Psoas muscle (tissue), 8 donors: Measurements from ENCODE around the gene ZNF497. TPM values are rescaled to one million over a fixed set of nuclear protein-coding genes. Genes with fewer than 3 reads are reported as not detected.

Experiments
- ATAC-seq, 4 donors: fragments of 200-7000 bp; cut with Tn5 transposase; one replicate each; pipeline ENCODE4 v1.9.1; 2020; ENCODE audit warnings: moderate library complexity in 3 of 4, mild to moderate bottlenecking in 2 of 4
- DNase-seq, 2 donors: peaks; one replicate each; pipeline ENCODE4 v3.0.0-alpha.2; 2020
- H3K27ac ChIP-seq: fragments of 200-600 bp; one replicate; pipeline ENCODE4 v1.8.0; 2022
- H3K27me3 ChIP-seq, 3 donors: fragments of 200-600 bp in 1 of 3; one replicate each; pipeline versions ENCODE4 v1.6.1 to v1.8.0; 2013 to 2022; ENCODE audit warnings: low read length in 2 of 3, mild to moderate bottlenecking in 2 of 3, moderate library complexity in 1 of 3; ENCODE audit not compliant: insufficient read depth in 3 of 3
- H3K36me3 ChIP-seq, 2 donors: fragments of 200-600 bp in 1 of 2; one replicate each; pipeline versions ENCODE4 v1.6.1 to v1.8.0; 2013 to 2022; ENCODE audit warnings: low read depth in 1 of 2, mild to moderate bottlenecking in 1 of 2, moderate library complexity in 1 of 2; ENCODE audit not compliant: insufficient read depth in 1 of 2
- H3K4me1 ChIP-seq: fragments of 200-600 bp; one replicate; pipeline ENCODE4 v1.8.0; 2022
- H3K4me3 ChIP-seq: fragments of 200-600 bp; one replicate; pipeline ENCODE4 v1.8.0; 2022; ENCODE audit warnings: mild to moderate bottlenecking
- H3K9me3 ChIP-seq: fragments of 200-600 bp; one replicate; pipeline ENCODE4 v1.8.0; 2022
- WGBS, 3 donors: extraction: QIAGEN DNeasy Blood & Tissue Kit; methylation state at CpG; one replicate each; pipeline versions ENCODE4 v1.1.6 to v1.1.7; 2013; 5-methylcytosine and 5-hydroxymethylcytosine counted together
- intact Hi-C, 2 donors: fragments of 100-400 bp; cut with DNase I; formaldehyde crosslinking; loops; one replicate each; pipeline versions ENCODE4 v1.11.0 to v1.14.2; 2022
- polyA plus RNA-seq, 3 donors: library from polyadenylated mRNA; stranded (reverse); fragments of 200-250 nt; gene quantifications; one replicate each; pipeline ENCODE4 v1.2.3, GENCODE V29; 2013
- total RNA-seq, 4 donors: library from RNA; stranded (reverse); fragmentation: NEBNext Ultra II Directional in 2 of 4; extraction: Animal tissue kit (Norgen Biotek cat#: 25700) in 2 of 4; gene quantifications; one replicate each; pipeline versions ENCODE4 v1.2.1 to v1.2.4, GENCODE V29; 2021 to 2023
- TF ChIP-seq, protein P1 (sequence below): fragments of 200-600 bp; IDR thresholded peaks from one replicate; pipeline ENCODE4 v1.8.0; 2022; ENCODE audit warnings: antibody characterized with exemption
- donor health status: healthy with polysubstance abuse.
- donor health status: DM: no; HTN: no; CAD: no; lungs with moderate emphysema.
- donor health status: Bipolar disorder and iron deficiency.
- donor health status: healthy.
- donor health status: DM: yes; HTN: yes; CAD: no.
- donor health status: DM: no; HTN: no; CAD: no.
- donor health status: DM: no; HTN: no; CAD: no.
- donor health status: DM: yes; HTN: yes; CAD: no.

Gene ZNF497
- total and polyA plus RNA-seq, 7 donors = 0.08 to 0.43 (median 0.25) TPM

DNA sequence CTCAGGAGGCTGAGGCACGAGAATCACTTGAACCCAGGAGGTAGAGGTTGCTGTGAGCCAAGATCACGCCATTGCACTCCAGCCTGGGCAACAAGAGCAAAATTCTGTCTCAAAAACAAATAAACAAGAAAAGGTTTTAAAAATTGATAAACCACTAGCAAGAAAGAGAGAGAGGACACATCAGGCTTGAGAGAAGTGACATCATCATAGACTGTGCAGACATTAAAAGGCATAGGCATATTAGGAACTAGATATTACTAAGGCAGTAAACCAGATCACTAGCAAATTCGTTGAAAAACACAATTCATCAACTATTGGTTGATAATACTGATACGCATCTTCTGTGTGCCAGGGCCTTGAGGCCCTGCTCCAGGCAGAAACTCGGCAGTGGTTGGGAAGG is 17.0 kb downstream of the ZNF497 start:
- TF ChIP-seq, protein P1, sequence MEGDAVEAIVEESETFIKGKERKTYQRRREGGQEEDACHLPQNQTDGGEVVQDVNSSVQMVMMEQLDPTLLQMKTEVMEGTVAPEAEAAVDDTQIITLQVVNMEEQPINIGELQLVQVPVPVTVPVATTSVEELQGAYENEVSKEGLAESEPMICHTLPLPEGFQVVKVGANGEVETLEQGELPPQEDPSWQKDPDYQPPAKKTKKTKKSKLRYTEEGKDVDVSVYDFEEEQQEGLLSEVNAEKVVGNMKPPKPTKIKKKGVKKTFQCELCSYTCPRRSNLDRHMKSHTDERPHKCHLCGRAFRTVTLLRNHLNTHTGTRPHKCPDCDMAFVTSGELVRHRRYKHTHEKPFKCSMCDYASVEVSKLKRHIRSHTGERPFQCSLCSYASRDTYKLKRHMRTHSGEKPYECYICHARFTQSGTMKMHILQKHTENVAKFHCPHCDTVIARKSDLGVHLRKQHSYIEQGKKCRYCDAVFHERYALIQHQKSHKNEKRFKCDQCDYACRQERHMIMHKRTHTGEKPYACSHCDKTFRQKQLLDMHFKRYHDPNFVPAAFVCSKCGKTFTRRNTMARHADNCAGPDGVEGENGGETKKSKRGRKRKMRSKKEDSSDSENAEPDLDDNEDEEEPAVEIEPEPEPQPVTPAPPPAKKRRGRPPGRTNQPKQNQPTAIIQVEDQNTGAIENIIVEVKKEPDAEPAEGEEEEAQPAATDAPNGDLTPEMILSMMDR = no peak
- intact Hi-C loops = no loop called here
- Histone ChIP-seq H3K4me1 (no peaks in the 10 kb centered on the region), H3K9me3 (no peaks in the 10 kb centered on the region), H3K4me3 (no peak overlapping the region), H3K27ac (no peak overlapping the region), H3K27me3 (peaks cover 0 to 34% (median 7%) of the 10 kb centered on the region in 3 donors), H3K36me3 (peaks cover 0 to 9% of the 10 kb centered on the region in 2 donors)
- WGBS, 3 donors = 66 to 71% (median 69%) methylated on average over 5 of the region's 5 CpGs
- no peak for ATAC-seq
- no peak for DNase-seq

DNA sequence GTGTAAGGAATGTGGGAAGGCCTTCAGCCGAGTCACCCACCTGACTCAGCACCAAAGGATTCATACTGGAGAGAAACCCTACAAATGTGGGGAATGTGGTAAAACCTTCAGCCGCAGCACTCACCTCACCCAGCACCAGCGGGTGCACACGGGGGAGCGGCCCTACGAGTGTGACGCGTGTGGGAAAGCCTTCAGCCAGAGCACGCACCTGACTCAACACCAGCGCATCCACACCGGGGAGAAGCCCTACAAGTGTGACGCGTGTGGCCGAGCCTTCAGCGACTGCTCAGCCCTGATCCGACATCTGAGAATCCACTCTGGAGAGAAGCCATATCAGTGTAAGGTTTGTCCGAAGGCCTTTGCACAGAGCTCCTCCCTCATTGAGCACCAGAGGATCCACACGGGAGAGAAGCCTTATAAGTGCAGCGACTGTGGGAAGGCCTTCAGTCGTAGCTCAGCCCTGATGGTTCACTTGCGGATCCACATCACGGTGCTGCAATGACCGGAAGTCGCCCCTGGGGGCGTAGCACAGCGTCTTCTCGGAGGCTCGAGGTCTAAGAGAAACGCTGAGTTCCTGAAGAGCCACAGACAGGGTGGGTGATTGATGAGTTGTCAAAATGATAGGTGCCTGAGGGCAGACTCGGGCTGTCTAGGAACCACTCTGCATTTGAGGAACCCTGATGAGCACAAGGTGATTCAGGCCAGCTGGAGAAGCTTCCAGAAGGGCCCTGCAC is 23.6 kb downstream of the ZNF497 start:
- Histone ChIP-seq H3K36me3 (peaks cover 9 to 62% of the 10 kb centered on the region in 2 donors), H3K27me3 (no peaks in the 10 kb centered on the region), H3K4me1 (no peaks in the 10 kb centered on the region), H3K4me3 (no peak overlapping the region), H3K27ac (no peak overlapping the region), H3K9me3 (no peaks in the 10 kb centered on the region)
- intact Hi-C loops = no loop called here
- TF ChIP-seq, protein P1 = no peak
- DNase-seq = no peak
- 75 to 79% (median 75%) methylated on average over 30 of the region's 30 CpGs for WGBS, 3 donors
- ATAC-seq = no peak

- Histone ChIP-seq H3K9me3 (no peaks in the 10 kb centered on the region), H3K4me1 (no peaks in the 10 kb centered on the region), H3K36me3 (peaks cover 9 to 62% of the 10 kb centered on the region in 2 donors), H3K27ac (no peak overlapping the region), H3K27me3 (no peaks in the 10 kb centered on the region), H3K4me3 (no peak overlapping the region)
- 97% methylated on average over 11 of the region's 11 CpGs for WGBS, 3 donors
- intact Hi-C loops = no loop called here
- TF ChIP-seq, protein P1 = no peak
- ATAC-seq (no peak), DNase-seq (no peak)
Measured at GRCh38 chr19:58338336-58338735, 24.2 kb downstream of the ZNF497 start.

DNA sequence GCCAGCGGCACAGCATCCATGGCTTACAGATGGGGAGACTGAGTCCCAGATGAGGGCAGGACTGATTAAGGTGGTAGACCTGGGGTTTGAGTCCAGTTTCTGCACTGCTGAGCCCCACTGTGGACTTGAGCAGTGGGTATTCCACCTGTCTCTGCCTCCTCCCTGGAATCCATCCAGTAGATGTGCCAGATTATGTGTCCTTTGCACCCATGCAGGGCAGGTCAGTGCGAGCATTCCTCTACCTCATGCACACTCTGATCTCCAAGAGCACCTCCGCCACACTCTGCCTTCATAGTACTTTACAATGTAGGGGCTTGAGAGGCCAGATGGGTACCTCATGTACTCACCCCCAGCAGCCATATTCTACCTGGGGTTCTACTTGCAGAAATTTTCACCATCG is 25.7 kb downstream of the ZNF497 start:
- Histone ChIP-seq H3K36me3 (peaks cover 9 to 62% of the 10 kb centered on the region in 2 donors), H3K9me3 (no peaks in the 10 kb centered on the region), H3K27ac (no peak overlapping the region), H3K4me3 (no peak overlapping the region), H3K27me3 (no peaks in the 10 kb centered on the region), H3K4me1 (no peaks in the 10 kb centered on the region)
- DNase-seq (no peak), ATAC-seq (no peak)
- TF ChIP-seq, protein P1 = no peak
- WGBS, 3 donors = 95 to 98% (median 97%) methylated on average over 4 of the region's 4 CpGs
- intact Hi-C loops = no loop called here

DNA sequence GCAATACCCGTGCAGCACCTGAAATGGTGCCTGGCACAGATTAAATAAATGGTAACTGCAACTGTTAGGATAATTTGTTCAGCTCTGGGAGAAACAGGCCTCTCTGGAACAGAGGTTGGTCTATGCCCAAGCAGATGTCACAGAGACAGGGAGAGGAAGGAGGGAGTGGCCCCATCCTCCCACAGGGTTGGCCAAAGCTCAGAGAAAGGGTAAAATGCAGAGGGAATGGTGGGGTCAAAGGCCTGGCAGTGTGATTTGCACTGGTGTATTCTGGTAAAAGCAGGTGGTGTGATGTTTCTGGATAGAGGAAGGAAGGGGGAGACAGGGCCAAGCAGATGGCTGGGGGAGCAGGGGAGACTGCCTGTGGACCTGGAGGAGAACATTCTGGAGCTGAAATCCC is 26.3 kb downstream of the ZNF497 start:
- Histone ChIP-seq H3K9me3 (no peaks in the 10 kb centered on the region), H3K4me3 (no peak overlapping the region), H3K27me3 (no peaks in the 10 kb centered on the region), H3K4me1 (no peaks in the 10 kb centered on the region), H3K27ac (no peak overlapping the region), H3K36me3 (peaks cover 9 to 59% of the 10 kb centered on the region in 2 donors)
- 79 to 91% (median 88%) methylated on average over 1 of the region's 1 CpG for WGBS, 3 donors
- intact Hi-C loops = no loop called here
- TF ChIP-seq, protein P1 = no peak
- DNase-seq = no peak
- no peak for ATAC-seq
